Measurements from ENCODE around the gene SYT13. TPM values are rescaled to one million over a fixed set of nuclear protein-coding genes. Genes with fewer than 3 reads are reported as not detected.

The SYT13 gene
- total RNA-seq, 1 donor from 2014 or later, result 0.50 TPM

Other genes starting within 250 kb of the SYT13 start
- 3.5 TPM for gene PRDM11, start 139.7 kb downstream of the SYT13 start, total RNA-seq

All from left lobe of liver (tissue), 1 donor.